GM21786 (cell line): ENCODE measurements around the gene BLTP3A.
"Not testable (repeated sequence)": the region's sequence is repeated elsewhere in the genome, so short reads cannot be mapped to it uniquely, and the experiment has no call there.

Source experiments
- ATAC-seq: cut with Tn5 transposase; IDR thresholded peaks from one replicate; pipeline ENCODE4 v1.9.1; 2021; ENCODE audit not compliant: unreplicated experiment

BLTP3A gene

GRCh38 chr6:34791701-34792604 lies at the start of gene BLTP3A:
Gene BLTP3A (plus strand): TSS chr6:34792083. CDS start chr6:34792251, 168 bp downstream.
- ATAC-seq, result peak; percentile 79

GRCh38 chr6:34742094-34742493 lies 49.8 kb upstream of the BLTP3A start:
- no peak for ATAC-seq

- no peak for ATAC-seq
Observed at GRCh38 chr6:34743625-34744293, 48.1 kb upstream of the BLTP3A start.

- ATAC-seq, result not testable (repeated sequence)
Observed at GRCh38 chr6:34744294-34744647, 47.6 kb upstream of the BLTP3A start.

- ATAC-seq, result no peak
Observed at GRCh38 chr6:34745277-34746103, 46.4 kb upstream of the BLTP3A start.

GRCh38 chr6:34746104-34746846 lies 45.6 kb upstream of the BLTP3A start:
- no peak for ATAC-seq

GRCh38 chr6:34748757-34749156 lies 43.1 kb upstream of the BLTP3A start:
- ATAC-seq, result no peak

- not testable (repeated sequence) for ATAC-seq
Observed at GRCh38 chr6:34756513-34756856, 35.4 kb upstream of the BLTP3A start.

GRCh38 chr6:34757687-34758274 lies 34.1 kb upstream of the BLTP3A start:
- no peak for ATAC-seq

GRCh38 chr6:34760108-34760507 lies 31.8 kb upstream of the BLTP3A start:
- ATAC-seq, result no peak

GRCh38 chr6:34761681-34762080 lies 30.2 kb upstream of the BLTP3A start:
- ATAC-seq, result not testable (repeated sequence)

GRCh38 chr6:34768148-34768547 lies 23.7 kb upstream of the BLTP3A start:
- ATAC-seq, result no peak

GRCh38 chr6:34771727-34772126 lies 20.2 kb upstream of the BLTP3A start:
- ATAC-seq, result no peak

GRCh38 chr6:34772940-34773339 lies 18.9 kb upstream of the BLTP3A start:
- no peak for ATAC-seq

- no peak for ATAC-seq
Observed at GRCh38 chr6:34773916-34774315, 18.0 kb upstream of the BLTP3A start.

- no peak for ATAC-seq
Observed at GRCh38 chr6:34774967-34775366, 16.9 kb upstream of the BLTP3A start.

- ATAC-seq, result not testable (repeated sequence)
Observed at GRCh38 chr6:34785375-34785774, 6.5 kb upstream of the BLTP3A start.

GRCh38 chr6:34787152-34787551 lies 4.7 kb upstream of the BLTP3A start:
- ATAC-seq, result not testable (repeated sequence)

GRCh38 chr6:34788111-34788510 lies 3.8 kb upstream of the BLTP3A start:
- ATAC-seq, result no peak

- ATAC-seq, result no peak
Observed at GRCh38 chr6:34791164-34791700, 651 bp upstream of the BLTP3A start.
